GM19351 (cell line): ENCODE measurements around the gene PSME3IP1.
A peak's percentile ranks its signal among the peaks of the same experiment; 100 is the strongest.
"Not testable (repeated sequence)": the region's sequence is repeated elsewhere in the genome, so short reads cannot be mapped to it uniquely, and the experiment has no call there.

Experiments
- ATAC-seq: cut with Tn5 transposase; IDR thresholded peaks from one replicate; pipeline ENCODE4 v1.9.1; 2021; ENCODE audit warnings: mild to moderate bottlenecking, moderate library complexity; ENCODE audit not compliant: unreplicated experiment

Gene PSME3IP1, protein sequence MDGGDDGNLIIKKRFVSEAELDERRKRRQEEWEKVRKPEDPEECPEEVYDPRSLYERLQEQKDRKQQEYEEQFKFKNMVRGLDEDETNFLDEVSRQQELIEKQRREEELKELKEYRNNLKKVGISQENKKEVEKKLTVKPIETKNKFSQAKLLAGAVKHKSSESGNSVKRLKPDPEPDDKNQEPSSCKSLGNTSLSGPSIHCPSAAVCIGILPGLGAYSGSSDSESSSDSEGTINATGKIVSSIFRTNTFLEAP

DNA sequence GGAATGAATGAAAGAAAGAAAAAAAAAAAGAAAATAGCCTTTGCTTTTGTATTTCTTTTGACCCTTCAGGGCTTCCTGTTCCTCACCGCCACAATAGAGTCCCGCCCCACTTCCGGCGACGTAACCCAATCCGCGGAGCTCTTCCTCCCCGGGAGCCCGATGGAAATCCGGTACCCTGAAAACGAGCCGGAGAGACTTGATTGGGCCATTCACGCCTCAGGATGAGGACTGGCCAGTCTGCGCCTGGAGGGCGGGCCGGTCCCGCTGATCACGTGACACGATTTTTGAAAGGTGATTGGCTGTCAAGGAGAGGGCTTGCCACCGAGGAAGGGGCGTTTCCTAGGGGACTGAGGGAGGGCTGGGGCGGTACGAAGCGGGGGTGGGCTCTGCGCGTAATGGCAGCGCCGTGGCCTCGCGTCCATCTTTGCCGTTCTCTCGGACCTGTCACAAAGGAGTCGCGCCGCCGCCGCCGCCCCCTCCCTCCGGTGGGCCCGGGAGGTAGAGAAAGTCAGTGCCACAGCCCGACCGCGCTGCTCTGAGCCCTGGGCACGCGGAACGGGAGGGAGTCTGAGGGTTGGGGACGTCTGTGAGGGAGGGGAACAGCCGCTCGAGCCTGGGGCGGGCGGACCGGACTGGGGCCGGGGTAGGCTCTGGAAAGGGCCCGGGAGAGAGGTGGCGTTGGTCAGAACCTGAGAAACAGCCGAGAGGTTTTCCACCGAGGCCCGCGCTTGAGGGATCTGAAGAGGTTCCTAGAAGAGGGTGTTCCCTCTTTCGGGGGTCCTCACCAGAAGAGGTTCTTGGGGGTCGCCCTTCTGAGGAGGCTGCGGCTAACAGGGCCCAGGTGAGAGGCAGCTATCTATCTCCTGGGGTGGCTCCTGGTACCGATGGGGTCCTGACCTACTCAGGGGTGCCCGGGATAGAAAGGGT is at the start of gene PSME3IP1, which contains the start of gene RSPRY1:
Gene PSME3IP1, minus strand, starts transcription at position 95 of the 927 bp plus-strand sequence. CDS start 12,185 bp downstream, outside the sequence.
Gene RSPRY1, plus strand, starts transcription at position 385 of the 927 bp plus-strand sequence. CDS start 18,330 bp downstream, outside the sequence.
- peak; percentile 86 for ATAC-seq

DNA sequence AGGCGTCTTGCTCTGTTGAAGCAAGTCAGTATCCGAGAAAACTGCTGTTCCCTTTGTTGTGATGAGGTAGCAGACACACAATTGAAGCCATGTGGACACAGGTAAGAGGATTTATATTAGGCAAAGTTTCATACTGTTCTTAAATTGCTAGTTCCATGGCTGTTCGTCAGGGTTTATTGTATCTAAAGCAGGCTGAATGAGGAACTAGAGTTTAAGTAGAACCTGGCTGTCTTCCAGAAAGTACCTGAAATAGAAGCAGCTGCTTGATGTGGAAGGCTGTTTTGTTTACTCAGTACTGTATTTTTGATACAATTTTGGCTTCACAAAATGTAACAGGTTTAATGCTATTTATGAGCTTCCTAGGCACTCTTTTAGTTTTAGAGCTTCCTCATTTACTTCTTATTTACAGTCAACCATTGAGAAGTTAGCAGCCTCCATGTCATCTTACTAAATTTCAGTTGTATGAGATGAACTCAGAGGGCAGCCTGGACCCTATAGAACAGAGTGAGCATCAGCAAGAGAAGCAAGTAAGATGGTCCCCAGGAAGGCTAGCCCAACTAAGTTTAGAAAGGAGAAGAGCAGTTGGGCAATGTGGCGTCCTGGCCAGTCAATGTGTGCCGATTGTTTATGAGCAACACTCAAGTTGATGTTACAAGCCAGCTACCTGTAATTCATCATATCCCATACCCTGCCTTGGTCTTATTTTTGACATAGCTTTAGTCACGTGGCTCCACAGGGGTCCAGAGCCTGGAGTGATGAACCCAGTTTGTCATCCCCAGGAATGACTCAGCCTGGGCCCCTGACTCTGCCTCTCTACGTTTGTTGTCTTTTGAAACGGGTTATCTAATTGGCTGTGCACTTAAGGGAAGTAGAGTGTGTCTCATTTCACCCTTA is 49.5 kb upstream of the PSME3IP1 start:
- no peak for ATAC-seq

DNA sequence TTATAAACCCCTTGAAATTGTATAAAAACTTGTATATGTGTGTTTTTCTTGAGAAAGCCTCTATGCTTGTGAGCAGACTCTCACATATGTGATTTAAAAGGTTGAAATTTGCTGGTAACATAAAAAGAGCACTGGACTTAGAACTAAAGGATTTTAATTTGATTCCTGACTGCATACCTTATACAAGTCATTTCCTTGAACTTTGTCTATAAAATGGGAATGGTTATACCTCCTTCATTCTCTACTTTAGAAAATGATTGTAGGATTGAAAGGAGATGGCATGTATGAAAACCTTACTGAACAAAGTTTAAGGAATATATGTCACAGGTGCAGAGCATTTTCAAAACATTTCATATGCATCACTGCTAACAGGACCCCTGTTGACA is 48.9 kb upstream of the PSME3IP1 start:
- ATAC-seq = no peak

DNA sequence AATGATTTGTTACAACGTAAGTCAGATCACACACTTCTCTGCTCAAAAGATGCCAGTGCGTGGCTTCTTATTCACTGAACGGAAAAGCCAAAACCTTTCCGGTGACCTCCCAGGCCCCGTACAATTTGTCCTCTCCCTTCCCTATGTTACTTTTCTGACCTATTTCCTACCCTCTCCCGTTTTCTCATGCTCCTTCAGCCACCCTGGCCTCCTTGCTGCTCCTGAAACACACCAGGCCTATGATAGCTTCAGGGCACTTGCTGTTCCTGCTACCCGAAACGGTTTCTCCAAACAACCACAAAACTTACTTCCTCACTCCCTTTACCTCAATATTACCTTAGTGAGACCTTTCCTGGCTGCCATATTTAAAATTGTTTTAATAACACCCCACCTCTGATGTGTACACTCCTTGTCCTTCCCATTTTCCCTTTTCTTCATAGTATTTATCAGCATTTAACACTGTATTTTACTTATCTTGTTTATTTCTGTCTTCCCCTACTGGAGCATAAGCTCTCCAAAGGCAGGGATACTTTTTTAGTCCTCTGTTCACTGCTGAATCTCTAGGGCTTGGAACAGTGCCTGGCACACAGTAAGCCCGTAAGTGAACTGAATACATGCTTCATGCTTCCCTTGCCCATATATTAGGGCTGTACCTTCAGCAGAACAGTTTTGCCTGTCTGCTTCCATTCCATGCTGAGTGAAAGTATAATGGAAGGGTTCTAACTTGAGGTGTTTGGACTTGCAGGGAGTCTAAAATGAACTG is 48.3 kb upstream of the PSME3IP1 start:
- ATAC-seq = no peak

DNA sequence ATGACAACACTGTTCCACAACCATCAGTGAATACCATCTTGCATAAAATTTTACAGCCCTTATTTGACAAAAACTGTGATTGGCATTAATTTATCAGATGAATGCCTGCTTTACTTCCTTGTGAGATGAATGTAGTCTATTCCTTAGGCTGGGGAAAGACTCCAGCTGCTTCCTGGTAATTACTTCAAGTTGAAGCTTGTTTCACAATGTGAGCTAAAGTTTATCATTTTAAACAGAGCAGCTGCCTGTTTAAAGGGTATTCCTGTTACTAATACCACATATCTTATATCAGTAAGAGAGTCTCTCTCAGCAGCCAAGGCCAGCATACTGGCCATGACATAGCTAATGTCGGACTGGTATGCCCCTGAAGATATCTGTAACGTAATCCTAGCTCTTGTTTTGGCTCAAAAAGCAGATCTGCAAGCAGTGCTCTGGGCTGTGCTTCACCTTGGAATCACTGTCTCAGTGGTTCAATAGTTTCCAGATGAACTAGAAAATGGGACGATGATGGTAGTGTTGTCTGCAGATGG is 46.0 kb upstream of the PSME3IP1 start:
- no peak for ATAC-seq

DNA sequence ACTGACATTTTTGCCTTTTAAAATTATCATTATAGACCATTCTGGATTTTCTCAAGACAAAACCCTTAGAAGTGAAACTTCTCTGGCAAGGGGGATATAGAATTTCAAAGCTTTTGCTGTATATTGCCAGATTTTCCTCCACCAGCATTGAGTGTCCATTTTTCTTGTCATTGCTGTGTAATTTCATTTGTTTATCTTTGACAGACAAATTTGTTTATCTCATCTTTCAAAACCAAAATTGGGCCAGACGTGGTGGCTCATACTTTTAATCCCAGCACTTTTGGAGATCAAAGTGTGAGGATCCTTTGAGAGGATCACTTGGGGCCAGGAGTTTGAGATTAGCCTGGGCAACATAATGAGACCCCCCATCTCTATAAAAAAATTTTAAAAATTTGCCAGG is 43.2 kb upstream of the PSME3IP1 start:
- no peak for ATAC-seq

DNA sequence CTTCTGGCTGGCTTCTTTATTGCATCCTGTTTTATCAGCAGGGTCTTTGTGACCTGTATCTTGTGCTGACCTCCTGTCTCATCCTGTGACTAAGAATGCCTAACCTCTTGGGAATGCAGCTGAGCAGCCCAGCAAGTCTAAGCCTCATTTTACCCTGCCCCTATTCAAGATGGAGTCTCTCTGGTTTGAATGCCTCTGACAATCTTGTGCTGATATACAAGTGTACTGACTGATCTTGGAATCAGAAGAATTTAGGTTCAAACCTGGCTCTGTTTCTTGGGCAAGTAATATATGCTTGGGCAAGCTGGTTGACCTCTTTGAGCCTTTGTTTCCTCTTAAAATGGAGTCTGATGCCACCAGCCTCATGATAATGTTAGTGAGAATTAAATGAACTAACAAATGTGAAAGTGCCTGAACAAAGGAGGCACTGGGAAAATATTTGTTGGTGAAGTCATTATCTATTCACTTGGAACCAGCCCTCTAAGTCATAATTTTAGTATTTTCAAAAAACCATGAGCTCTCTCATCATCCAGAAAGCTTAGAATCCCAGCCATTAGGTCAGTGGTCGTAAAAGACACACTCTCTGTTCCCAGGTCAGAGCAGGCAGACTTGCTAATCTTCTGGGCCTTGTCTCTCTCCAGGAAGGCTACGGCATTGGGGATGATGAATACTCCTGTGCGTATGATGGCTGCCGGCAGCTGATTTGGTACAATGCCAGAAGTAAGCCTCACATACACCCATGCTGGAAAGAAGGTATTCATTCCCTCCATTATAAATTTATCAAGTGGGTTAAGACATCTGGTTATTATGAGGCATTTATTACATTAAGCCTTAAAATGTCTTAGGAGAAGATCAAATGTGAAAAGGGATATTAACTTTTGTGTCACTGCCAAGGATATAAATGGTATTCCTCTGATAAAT is 41.1 kb upstream of the PSME3IP1 start:
- ATAC-seq = no peak

DNA sequence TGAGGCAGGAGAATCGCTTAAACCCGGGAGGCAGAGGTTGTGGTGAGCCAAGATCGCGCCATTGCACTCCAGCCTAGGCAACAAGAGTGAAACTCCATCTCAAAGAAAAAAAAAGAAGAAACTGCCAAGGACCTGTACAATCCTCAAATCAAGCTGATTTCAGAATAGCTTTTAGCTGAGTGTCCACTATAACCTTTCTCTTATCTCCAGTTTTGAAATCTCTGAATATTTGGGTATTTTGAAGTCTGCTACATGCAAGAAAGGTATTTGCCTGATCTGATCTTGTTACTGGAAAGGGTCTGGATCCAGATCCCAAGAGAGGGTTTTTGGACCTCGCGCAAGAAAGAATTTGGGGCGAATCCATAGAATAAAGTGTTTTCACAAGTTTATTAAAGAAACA is 40.1 kb upstream of the PSME3IP1 start:
- ATAC-seq = no peak

DNA sequence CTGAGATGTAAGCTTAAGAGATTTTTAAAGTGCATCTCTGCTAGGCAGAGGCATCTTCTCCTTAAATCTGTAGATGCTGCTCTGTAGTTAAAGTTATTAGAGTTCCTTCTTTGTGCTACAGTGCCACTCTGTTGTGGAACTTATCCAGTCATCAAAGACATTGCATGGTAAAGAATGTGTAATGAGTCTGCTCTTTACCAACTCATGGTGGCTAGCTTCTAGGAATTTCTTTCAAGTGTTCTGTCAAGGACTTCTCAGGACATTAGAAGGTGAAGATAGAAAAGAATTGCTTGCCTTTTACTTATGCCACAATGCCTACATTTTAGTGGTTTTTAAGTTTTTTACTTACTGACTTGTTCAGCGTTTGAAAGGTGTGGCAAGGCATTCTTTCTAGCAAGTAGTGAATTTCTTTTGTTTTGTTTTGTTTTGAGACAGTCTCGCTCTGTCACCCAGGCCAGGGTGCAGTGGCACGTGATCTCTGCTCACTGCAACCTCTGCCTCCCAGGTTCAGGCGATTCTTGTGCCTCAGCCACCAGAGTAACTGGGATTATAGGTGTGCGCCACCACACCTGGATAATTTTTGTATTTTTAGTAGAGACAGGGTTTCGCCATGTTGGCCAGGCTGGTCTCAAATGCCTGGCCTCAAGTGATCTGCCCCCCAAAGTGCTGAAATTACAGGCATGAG is 39.0 kb upstream of the PSME3IP1 start:
- no peak for ATAC-seq

DNA sequence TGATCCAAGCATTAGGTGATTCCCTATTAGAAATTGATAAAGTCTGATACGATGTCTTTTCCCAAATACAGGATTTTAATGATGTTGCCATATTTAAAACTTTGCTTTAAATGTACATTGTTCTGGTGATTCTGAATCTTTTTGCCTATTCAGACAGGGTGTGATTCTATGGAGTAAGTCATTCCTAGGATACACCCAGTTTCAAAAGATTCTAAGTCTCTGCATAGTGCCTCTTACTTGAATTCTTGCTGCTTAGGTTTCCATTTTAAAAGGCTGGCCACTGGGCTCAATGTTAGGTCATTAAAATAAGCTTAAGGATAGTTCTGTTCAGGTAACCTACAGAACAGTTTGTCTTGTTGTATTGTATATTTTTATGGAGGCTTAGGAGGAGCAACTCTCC is 37.2 kb upstream of the PSME3IP1 start:
- ATAC-seq = no peak

DNA sequence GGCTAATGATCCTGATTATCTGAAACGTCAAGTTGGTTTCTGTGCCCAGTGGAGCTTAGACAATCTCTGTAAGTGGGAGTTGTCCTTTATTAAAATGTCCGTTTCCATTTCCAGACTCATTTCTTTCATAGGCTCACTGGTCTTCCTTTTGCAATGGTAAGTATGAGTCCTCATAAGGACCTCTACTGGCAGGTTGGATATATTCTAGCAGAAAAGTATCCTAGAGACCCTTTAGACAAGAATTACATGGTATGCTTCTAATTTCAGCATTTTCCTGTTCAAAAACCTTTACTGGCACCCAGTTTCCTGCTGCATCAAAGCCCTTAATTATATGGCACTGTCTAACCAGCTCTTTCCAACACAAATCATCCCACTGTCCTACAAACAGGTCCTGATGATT is 31.1 kb upstream of the PSME3IP1 start:
- ATAC-seq = no peak

DNA sequence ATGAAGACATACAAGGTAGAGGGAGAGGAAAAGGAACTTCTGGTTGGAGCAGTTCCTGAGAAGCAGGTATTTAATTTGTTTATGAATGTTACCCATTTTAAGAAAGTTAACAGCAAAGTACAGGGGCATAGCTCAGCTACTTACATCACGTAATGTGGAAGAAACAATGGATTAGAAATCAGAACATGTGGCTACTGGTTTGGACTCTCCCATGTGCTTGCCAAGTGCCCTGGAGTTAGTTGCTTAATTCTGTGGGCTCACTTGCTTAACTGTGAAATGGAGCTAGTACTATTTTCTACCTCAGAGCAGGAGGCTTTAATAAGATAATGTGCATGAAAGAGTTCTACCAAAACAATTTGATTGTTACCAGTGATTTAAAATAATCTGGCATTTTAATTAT is 27.6 kb upstream of the PSME3IP1 start:
- no peak for ATAC-seq

DNA sequence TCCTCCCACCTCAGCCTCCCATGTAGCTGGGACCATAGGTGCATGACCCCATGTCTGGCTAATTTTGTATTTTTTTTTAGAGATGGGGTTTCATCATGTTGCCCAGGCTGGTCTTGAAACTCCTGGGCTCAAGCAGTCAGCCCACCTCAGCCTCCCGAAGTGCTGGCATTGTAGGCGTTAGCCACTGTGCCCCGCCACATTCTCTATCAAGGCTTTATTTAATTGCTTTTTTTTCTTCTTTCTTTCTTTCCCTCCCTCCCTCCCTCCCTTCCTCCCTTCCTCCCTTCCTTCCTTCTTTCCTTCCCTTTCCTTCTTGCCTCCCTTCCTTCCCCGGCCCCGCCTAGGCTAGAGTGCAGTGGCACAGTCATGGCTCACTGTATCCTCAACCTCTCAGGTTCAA is 23.9 kb upstream of the PSME3IP1 start:
- ATAC-seq = no peak

DNA sequence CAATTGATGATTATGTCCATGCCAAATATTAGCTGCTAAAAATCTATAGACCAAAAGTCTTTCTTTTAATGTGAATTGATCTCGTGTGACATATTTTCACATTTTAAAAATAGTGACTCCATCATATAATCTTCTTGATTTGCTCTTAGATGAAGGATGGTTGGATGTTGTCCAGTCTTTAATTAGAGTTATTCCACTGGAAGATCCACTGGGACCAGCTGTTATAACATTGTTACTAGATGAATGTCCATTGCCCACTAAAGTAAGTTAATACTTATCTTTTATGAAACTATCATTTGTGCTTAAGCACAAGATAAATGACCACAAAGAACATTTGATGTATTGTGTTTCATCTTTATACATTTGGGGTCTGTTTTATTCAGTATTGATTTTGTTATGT is 23.1 kb upstream of the PSME3IP1 start:
- ATAC-seq = no peak

DNA sequence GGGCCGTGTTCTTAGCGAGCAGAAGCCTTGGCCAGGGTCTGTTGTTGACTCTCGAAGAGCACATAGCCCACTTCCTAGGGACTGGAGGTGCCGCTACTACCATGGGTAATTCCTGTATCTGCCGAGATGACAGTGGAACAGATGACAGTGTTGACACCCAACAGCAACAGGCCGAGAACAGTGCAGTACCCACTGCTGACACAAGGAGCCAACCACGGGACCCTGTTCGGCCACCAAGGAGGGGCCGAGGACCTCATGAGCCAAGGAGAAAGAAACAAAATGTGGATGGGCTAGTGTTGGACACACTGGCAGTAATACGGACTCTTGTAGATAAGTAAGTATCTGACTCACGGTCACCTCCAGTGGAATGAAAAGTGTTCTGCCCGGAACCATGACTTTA is 18.8 kb upstream of the PSME3IP1 start:
- ATAC-seq = no peak

DNA sequence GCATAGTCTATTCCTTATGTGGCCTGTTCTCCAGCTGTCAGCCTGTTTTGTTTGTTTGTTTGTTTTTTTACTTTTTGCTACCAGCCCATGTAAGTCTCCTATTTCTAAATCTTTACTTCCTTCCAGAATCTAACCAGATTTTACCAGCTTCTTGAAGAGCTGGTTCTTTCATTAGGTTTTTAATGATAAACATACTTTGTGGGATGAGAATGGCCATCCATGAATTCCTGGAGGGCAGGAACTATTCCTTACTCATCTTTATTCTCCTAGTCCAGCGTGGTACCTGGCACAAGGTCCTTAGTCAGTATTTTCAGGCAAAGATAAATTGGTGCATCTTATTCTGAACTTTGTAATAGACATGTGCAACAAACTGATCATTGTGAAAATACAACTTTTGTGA is 17.6 kb upstream of the PSME3IP1 start:
- no peak for ATAC-seq

DNA sequence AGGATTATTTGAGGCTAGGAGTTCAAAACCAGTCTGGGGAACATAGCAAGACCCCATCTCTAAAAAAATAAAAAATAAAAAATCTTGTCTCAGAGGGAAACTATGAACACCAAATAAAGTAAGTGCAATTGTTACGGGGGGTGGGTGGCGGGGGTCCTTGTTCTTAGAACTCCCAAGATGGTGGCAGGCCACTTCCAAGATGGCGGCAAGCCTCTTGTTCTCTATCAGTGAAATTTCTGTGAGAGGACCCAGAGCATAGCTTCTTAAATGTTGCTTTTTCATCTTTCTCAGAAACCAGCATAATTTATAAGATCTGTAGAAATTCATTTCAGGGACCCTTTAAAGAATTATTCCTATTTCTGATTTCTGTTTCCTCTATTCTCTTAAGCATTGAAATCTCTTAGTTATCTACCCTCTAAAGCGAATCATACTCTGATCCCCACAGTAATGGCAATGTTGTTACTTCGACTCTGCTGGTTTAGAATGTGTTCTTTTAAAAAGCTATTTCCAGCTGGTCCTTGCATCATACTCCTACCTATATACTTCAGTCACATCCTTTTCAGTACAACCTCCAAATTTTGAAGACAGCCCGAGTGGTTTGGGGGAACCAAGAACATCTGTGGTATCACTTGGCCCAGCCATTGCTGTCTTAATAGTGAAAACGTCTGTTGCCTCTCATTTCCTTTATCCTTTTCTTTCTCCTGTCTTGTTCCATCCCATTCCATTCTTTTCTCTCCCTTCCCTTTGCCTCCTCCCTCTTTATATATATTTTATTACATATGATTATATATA is 16.5 kb upstream of the PSME3IP1 start:
- ATAC-seq = no peak

DNA sequence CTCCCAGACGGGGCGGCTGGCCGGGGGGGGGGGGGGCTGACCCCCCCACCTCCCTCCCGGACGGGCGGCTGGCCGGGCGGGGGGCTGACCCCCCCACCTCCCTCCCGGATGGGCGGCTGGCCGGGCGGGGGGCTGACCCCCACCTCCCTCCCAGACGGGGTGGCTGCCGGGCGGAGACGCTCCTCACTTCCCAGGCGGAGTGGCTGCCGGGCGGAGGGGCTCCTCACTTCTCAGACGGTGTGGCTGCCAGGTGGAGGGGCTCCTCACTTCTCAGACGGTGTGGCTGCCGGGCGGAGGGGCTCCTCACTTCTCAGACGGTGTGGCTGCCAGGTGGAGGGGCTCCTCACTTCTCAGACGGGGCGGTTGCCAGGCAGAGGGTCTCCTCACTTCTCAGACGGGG is 15.1 kb upstream of the PSME3IP1 start:
- not testable (repeated sequence) for ATAC-seq
